ENCODE measurements around the gene ZNF148.

ZNF148 gene

DNA sequence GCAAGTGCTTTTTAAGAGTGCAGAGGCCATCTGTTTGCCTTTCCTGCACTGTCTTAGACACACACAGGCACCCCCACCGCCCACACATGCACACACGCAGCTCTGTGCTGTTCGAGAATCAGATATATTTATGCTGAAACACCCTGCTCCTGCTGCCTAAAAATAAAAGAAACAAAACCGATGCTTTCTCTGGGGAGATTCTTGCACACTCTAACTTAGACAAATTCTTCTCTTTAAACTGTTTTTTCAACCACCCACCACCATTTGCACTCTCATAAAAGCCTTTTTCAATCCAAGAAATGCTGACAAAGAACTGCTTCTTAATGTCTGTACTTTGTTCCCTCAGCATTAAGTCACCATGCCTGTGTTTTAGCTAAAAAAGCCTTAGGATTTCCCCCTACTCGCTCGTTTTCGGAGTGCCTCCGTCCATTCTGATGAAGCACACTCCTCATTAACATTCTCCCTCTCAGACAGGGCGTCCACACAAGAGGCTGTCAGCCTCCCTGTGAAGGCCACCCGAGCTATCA is 188.8 kb downstream of the ZNF148 start:
- DNase-seq, result no peak

DNA sequence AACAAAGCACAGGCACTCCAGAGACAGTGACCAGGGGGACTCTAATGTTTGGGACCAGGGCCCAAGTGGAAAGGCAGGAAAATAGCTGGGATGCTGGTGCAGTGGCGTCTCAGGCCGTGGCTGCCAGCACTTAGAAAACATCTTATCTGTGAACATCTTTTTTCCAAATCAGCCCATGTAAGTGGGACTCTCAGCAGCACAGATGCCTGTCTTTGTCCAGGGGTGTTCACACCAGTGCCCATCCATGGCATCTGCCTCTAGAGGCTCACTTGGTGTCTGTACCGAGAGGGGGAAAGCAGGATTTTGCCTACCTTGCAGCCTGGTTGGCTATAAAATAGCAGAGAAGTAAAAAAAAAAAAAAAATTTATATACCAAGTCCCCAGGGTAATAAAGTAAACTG is 189.3 kb downstream of the ZNF148 start:
- no peak for DNase-seq

DNA sequence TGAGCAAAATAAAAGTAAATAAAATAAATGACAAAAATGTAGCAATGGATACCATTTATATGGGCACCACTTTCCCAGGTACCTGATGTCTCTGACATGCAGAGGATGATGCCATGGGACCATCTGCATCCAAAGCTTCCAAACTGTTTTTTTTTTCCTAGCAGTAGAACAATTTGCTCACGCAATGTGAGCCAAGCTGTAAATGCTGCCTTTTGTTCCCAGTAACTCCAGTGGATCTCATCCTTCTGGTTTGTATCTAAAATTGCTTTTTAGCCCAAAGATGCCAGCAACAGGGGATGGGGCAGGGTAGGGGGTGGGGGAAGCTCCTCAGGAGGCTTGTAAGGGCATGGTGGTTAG is 195.3 kb downstream of the ZNF148 start:
- no peak for DNase-seq

DNA sequence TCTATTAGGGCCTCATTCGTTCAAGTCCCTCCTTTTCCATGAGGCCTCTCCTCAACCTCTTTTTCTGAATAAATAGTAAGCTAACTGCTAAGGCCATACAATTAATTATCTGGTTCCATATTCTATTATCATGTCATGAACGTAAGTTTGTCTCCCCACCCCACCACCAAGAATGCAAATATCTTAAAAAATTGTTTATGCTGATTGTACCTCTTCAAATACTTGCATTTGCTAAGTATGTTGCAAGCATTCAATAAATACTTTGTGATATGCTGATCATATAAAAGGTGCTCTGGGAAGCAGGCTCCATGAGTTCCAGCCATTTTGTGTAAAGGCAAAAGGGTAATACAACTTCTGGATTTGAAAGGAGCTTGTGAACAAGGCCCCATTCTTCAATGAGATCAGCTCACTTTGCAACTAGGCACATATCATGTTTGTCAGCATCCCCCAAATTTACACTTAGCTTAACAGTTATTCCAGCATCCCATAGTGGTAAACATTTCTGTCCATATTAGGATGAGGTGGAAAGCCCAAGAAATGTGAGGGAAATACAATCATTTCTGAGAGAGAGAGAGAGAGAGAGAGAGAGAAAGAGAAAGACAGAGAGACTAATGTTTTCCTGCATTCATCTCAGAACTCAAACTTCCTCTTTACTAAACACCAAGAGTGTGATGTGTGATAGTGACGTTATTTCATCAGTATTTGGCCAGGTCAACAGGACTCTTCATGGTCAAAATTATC is 195.8 kb downstream of the ZNF148 start:
- no peak for DNase-seq

DNA sequence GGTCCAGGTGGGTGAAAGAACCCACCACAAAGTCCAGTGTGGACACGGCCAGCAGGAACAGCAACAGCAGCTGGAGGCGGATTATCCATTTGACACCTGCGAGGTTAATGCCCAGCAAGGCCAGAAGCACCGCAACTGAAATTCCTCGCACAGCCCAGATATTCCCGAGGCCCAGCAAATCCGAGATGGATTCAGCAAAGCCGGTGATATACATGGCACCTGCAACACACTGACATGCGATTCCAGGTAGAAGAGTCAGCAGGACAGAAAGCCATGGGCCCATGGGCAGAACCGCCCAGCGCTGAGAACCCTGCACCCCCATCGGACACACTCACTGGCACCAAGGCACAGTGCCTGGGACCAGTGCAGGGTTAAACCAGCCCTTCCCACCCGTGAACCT is 197.4 kb downstream of the ZNF148 start:
- no peak for DNase-seq

Data from activated naive CD4-positive, alpha-beta T cell (primary cell).